HG02885 (cell line): ENCODE data around the gene LRBA.

Experiments
- ATAC-seq: cut with Tn5 transposase; IDR thresholded peaks from one replicate; pipeline ENCODE4 v1.9.1; 2021; ENCODE audit warnings: mild to moderate bottlenecking; ENCODE audit not compliant: unreplicated experiment, poor library complexity

The LRBA gene

GRCh38 chr4:150889306-150889705 is 125.8 kb downstream of the LRBA start:
- ATAC-seq: no peak

GRCh38 chr4:150888625-150889024 is 126.5 kb downstream of the LRBA start:
- ATAC-seq: no peak

DNA sequence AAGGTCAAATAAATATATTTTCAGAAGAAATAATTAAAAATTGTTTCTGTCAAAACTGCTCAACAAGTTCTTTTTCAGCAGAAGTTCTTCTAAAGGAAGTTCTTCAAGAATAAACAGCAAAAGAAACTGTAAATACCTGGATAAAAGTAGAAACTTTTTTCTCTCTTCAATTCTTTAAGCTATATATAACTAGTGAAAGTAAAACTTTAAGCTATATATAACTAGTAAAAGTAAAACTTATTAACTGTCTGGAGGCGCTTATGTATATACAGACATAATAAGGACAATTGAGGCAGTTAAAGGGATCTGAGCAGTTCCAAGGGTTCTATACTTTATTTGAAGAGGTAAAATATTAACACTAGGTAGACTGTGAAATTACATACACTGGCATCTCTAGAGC is 126.9 kb downstream of the LRBA start:
- ATAC-seq: no peak

- ATAC-seq: no peak
Measured at GRCh38 chr4:150886597-150886996, 128.5 kb downstream of the LRBA start.

DNA sequence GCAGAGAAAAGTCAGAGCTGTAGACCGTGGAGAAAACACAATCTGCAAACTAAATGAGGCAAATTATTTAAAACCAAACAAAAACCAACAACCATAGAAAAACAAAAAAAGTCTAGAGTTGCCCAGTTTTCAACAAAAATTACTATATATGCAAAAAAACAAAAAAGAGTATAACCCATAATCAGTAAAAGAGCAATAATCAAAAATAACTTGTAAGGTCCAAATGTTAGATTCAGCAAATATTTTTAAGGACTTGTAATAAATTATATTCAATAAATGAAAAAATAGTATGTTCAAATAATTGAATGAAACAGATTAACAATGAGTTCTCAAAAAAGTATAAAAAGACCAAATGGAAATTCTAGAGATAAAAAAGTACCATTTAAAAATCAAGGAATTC is 130.5 kb downstream of the LRBA start:
- no peak for ATAC-seq

GRCh38 chr4:150875367-150875766 is 139.7 kb downstream of the LRBA start:
- ATAC-seq: no peak

DNA sequence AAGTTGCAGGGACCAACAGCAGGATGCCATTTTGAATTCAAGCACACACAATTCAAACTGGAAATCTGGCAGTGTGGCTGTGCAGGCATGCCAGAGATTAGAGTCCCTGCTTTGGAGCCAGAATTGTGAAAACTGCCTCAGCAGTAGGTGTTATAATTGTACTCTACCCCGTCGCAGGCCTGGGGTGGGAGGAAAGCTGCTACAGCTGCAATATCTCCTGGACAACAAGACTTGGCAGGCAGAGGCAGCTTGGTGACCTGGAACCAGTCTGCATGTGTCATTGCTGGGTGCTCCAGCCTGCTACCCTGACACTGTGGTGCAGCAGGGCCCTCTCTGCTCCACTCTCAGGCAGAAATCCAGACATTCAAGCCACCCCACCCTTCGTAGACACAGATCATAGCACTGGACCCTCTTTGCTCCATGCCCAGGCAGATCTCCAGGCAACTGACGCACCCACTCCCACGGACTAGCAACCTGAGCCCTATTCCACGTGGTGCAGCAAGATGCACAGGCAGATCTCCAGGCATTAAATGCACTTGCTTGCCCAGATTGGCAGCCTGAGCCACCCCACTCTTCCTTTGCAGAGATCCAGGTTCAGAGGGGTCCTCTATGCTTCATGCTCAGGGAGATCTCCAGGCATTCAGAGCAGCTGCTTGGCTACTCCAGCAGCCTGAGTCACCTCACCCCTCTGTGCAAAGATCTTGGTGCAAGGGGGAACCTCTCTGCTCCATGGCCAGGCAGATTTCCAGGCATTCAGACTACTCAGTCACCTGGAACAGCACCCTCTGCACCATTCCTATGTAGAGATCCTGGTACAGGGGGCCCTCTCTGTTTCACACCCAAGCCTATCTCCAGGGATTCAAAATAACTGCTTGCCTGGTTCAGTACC is 140.5 kb downstream of the LRBA start:
- ATAC-seq: no peak

- ATAC-seq: peak; percentile 80
Measured at GRCh38 chr4:150867148-150867547, 147.9 kb downstream of the LRBA start.

DNA sequence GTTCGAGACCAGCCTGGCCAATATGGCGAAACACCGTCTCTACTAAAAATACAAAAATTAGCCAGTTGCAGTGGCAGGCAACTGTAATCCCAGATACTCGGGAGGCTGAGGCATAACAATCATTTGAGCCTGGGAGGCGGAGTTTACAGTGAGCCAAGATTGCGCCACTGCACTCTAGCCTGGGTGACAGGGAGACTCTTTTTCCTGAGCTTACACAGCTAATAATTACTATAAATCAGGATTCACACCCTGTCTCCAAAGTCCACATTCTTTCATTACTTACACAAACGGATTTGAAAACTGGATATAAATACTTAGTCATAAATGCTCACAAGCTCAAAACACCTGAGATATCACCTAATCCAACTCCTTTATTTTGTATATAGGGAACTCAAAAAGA is 151.6 kb downstream of the LRBA start:
- ATAC-seq: no peak

- ATAC-seq: no peak
Measured at GRCh38 chr4:150862829-150863228, 152.3 kb downstream of the LRBA start.

- no peak for ATAC-seq
Measured at GRCh38 chr4:150859453-150859852, 155.6 kb downstream of the LRBA start.

DNA sequence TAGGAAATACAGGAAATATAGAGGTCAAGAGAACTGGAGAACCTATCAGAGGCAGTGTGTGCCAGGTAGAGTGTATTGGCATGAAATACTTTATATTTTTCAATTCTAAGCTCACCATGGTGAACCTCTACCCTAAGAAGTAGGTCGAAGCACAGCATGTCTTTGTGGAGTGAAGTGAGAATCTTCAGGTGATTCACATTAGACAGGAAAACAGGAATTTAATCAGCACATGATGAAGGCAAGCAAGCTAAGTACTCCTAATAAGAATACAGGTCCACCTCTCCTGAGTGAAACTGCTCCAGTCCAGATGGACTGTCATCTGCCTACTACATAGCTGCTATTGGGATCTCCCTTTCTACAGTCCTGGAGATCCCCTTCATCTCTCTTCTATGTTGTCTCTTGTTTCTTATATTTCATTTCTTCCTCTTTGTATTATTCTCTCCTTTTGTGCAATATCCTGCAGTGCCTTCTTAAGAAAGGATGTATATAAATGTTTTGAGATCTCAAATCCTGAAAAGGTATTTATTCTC is 159.0 kb downstream of the LRBA start:
- no peak for ATAC-seq

- ATAC-seq: no peak
Measured at GRCh38 chr4:150854600-150854999, 160.5 kb downstream of the LRBA start.

DNA sequence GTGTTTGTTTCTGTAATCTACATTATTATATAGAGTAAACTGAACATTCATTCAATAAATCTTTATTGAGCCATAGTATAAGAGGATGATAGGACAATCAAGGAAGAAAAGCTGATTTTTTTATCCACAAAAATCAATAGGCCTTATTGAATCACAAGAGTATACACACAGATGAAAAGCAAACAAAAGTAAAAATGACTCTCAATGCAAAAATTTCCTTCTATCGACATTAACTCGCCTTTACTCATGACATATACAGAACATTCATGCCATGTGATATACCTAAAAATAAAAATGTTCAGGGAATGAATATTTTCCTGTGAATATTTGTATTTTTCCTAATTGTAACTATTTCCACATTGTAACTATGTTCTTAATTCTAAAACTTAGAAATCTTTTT is 161.2 kb downstream of the LRBA start:
- ATAC-seq: no peak

DNA sequence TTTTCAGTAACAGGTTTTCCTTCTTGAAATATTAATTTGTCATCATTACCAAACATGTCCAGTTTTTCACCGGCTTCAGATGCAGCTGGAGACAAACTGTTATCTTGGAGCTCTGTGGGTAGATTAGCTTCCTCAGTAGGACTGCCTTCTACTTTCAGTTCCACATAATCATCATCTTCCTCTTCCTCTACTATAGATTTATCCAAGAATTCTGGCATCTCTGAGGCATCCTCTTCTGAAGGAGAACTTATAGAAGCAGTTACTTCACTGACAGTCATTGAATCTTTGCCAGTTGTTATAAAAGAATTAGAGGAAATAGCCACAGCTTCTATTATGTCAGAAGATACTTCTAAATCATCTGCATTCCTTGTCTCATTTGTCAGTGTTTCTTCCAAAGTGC is 162.9 kb downstream of the LRBA start:
- no peak for ATAC-seq

DNA sequence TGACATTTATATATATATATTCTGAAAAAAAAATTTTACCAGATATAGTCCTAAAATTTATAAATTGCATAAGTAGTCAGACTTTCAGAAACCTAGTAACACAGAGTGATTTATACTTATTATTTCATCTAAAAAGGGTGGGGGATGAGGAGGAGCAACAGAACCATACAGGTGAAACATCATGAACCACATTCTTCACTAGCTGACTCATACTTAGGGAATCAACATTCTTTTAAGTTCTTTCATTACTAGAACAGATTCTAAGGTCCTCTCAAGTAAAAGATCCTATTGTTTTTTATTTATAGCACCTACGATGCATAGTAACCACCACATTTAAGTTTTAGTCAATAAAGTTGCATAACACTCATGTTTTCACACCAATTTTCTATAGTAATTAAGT is 166.1 kb downstream of the LRBA start:
- ATAC-seq: no peak

DNA sequence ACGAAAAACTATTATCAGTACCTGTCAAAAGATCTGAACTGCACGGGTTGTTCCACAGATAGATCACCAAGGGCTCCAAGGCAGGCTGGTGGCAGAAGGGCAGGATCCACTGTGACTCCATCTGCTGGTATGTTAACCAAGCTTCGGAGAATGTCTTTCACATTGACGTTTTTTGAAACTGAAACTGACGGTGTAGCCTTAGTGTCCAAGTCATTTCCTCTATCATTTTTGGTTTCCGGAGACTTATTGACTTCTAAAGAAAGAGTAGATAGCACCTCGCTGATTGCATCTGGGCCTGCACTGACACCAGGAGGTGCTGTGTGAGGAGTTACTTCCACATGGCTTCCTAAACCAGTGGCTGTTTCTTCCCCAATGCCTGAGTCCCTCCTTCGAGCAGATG is 186.9 kb downstream of the LRBA start:
- ATAC-seq: peak; percentile 96

GRCh38 chr4:150827226-150827625 is 187.9 kb downstream of the LRBA start:
- ATAC-seq: no peak

DNA sequence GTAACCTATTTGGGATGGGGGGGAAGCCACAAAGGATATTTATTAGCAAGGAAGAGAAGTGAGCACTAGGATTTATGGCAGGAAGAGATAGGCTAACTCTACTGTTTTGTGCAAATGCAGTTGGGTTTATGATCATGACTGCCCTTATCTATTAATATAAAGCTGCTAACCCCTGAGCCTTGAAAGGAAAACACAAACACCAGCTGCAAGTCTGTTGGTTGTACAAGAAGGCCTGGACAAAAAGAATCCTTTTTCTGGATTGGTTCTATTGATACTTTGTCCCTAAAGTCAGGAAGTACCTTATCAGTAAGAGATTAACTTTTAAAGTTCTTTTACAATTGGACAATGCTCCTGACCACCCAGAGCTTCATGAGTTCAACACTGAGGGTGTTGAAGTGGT is 188.8 kb downstream of the LRBA start:
- ATAC-seq: no peak

DNA sequence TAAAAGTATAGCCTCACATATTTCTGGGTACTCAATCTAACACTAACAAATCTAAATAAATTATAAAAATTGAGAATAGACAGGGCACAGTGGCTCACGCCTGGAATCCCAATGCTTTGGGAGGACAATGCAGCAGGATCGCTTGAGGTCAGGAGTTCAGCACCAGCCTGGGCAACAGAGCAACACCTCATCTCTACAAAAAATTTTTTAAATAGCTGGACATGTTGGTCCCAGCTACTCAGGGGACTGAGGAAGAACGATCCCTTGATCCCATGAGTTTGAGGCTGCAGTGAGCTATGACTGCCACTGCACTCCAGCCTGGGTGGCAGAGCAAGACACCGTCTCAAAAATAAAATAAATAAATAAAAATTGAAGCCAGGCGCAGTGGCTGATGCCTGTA is 192.7 kb downstream of the LRBA start:
- ATAC-seq: no peak

DNA sequence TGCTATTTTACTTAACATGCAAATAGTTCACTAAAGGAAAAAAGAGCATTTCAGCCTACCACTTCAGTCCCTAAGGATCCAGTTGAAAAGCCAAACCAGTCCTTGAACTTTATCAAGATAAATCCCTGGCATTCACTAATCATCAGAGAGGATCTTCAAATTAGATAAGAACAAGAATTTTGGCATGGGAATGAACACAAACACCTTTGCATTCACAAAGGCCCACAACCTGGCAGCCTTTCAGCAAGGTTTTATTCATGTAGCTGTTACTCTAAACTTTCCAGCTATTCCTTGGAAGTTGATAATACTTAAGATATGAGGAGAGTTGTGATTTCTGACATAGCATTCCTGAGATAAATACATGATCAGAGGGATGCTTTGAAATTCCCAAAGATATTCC is 193.4 kb downstream of the LRBA start:
- no peak for ATAC-seq

DNA sequence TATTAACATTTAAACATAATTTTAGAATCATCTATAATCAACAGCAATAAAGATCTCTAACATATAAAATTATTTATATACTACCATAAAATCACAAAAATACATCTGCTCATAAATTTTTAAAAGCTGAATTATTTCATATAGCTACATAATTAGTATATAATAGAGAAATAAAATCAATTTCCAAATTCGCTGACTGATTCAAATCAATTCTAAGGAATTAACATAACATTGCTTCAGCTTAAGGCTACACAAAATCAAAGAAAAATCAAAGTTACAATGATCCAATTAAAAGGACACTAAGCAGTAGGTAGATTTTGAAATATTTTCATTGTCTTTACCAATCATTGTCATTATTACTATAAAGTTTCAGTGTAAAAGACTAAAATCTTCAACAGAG is 194.7 kb downstream of the LRBA start:
- ATAC-seq: no peak
